ENCODE measurements around the gene SEPTIN11. TPM values are rescaled to one million over a fixed set of nuclear protein-coding genes. Genes with fewer than 3 reads are reported as not detected.

The SEPTIN11 gene
- total RNA-seq, 1 donor from 2014 or later: 22.4 TPM

DNA sequence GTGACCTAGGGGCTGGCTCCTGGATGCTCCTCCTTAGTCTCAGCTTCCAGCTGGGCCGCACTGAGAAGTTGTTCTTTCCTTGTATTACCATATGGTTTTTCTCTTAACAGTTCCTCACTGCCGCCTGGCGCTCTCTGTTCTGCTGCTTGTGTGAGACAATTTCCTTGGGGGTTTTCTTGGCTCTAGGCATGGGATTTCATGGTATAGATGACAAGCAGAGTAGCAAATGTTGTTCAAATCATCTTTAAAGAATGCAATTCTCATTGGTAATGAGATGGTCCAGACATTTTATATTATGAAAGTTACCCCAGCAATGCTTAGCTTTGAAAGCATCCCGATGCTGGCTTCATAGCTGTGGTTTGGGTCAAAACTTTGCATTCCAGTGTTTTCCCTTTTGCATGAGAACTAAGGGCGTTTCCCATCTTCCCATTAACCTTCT is 37.6 kb downstream of the SEPTIN11 start:
- intact Hi-C loops (cut with micrococcal nuclease): no loop called here
- CTCF ChIA-PET: no interaction called here

DNA sequence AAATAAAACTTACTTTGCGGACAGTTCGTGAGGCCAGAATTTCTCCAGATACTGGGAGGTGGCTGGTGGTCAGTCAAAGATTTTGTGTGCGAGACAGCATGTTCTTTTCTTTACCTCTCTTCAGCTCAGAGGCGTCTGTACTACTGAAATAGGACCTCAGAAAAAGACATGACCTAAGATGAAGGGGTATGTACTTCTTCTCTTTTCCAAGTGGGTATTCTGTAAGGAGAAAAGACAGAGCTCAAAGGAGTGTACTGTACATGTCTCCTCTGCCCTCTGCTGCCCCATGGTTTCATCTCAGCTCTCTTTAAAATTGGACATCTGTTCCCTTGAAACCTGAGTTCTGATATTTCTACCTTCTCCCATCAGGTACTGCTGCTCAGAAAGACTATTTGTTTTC is 38.1 kb downstream of the SEPTIN11 start:
- ChIA-PET CTCF (no interaction called here), POLR2A (no interaction called here)
- TF ChIP-seq, protein P1, sequence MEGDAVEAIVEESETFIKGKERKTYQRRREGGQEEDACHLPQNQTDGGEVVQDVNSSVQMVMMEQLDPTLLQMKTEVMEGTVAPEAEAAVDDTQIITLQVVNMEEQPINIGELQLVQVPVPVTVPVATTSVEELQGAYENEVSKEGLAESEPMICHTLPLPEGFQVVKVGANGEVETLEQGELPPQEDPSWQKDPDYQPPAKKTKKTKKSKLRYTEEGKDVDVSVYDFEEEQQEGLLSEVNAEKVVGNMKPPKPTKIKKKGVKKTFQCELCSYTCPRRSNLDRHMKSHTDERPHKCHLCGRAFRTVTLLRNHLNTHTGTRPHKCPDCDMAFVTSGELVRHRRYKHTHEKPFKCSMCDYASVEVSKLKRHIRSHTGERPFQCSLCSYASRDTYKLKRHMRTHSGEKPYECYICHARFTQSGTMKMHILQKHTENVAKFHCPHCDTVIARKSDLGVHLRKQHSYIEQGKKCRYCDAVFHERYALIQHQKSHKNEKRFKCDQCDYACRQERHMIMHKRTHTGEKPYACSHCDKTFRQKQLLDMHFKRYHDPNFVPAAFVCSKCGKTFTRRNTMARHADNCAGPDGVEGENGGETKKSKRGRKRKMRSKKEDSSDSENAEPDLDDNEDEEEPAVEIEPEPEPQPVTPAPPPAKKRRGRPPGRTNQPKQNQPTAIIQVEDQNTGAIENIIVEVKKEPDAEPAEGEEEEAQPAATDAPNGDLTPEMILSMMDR (IDR thresholded peaks at IDR 0.05): no peak
- Mint-ChIP-seq H3K27ac (no peak overlapping the region), H3K36me3 (ENCODE audit: low read depth) (peaks cover 9% of the 10 kb centered on the region), H3K4me1 (peaks cover 7% of the 10 kb centered on the region), H3K4me3 (no peak overlapping the region), H3K27me3 (no peaks in the 10 kb centered on the region), H3K9me3 (peaks cover 7% of the 10 kb centered on the region)
- intact Hi-C loops (cut with micrococcal nuclease): no loop called here
- DNase-seq: no peak
- no peak for ATAC-seq (ENCODE audit: low read depth)

More for the DNA sequence above, 37.6 kb downstream of the SEPTIN11 start:
- Mint-ChIP-seq H3K36me3 (ENCODE audit: low read depth) (peaks cover 9% of the 10 kb centered on the region), H3K4me1 (peaks cover 6% of the 10 kb centered on the region), H3K27ac (no peak overlapping the region), H3K4me3 (no peak overlapping the region), H3K9me3 (peaks cover 7% of the 10 kb centered on the region), H3K27me3 (no peaks in the 10 kb centered on the region)
- POLR2A ChIA-PET: no interaction called here
- ATAC-seq (ENCODE audit: low read depth) (no peak), DNase-seq (no peak)
- TF ChIP-seq, protein P1 (IDR thresholded peaks at IDR 0.05): no peak

DNA sequence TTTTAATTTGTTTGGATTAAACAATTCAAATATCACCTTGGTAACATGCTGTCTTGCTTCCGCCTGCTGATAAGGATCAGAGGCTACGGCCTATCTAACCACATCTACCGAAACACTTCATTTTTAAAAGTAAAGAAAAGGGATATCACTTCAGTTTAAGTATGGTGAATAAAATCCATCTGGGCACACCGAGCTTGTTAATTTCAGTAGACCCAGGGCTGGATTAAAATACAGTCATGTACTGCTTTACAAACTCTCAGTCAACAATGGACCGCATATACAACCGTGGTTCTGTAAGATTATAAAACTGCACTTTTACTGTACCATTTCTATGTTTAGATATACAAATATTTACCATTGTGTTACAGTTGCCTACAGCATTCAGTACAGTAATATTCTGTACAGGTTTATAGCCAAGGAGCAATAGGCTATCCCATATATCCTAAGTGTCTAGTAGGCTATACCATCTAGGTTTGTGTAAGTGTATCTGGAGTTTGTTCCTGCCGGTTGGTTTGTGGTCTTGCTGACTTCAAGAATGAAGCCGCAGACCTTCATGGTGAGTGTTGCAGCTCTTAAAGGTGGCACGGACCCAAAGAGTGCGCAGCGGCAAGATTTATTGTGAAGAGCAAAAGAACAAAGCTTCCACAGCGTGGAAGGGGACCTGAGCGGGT is 40.0 kb downstream of the SEPTIN11 start:
- DNase-seq: no peak
- peaks cover 9% of the 10 kb centered on the region for H3K36me3 Mint-ChIP-seq (ENCODE audit: low read depth)
- H3K27ac Mint-ChIP-seq: no peak overlapping the region

DNA sequence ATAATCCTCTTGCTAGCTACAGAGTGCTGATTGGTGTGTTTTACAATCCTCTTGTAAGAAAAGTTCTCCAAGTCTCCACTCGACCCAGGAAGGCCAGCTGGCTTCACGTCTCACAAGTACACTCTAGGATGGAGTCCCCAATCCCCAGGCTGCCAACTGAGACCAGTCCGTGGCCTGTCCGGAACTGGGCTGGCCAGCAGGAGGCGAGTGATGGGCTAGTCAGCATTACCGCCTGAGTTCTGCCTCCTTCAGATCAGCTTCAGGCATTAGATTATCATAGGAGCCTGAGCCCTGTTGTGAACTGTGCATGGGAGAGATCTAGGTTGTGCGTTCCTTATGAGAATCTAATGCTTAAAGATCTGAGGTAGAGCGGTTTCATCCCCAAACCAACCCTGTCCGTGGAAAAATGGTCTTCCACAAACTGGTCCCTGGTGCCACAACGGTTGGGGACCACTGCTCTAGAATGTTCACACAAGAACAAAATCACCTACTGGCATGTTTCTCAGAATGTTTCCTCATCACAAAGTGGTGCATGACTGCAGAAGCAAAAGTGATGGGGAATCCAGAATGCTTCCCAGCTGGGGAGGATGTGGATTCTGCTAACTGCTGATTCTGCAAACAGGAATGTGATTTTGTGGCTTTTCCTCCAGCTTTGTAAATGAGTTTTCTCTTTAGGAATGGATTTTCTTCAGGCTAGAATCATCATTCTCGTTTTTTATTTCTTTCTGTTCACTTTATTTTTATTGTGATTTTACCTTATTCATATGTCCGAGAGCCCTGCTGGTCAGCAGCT is 40.9 kb downstream of the SEPTIN11 start:
- no peak overlapping the region for H3K4me3 Mint-ChIP-seq
- CTCF ChIA-PET: no interaction called here
- TF ChIP-seq, protein P1 (IDR thresholded peaks at IDR 0.05): no peak
- H3K4me1 Mint-ChIP-seq: peaks cover 12% of the 10 kb centered on the region
- intact Hi-C loops (cut with micrococcal nuclease): no loop called here
- ATAC-seq (ENCODE audit: low read depth) (no peak), DNase-seq (no peak)
- no peaks in the 10 kb centered on the region for H3K27me3 Mint-ChIP-seq
- peaks cover 9% of the 10 kb centered on the region for H3K36me3 Mint-ChIP-seq (ENCODE audit: low read depth)
- peaks cover 7% of the 10 kb centered on the region for H3K9me3 Mint-ChIP-seq
- no peak overlapping the region for H3K27ac Mint-ChIP-seq
- POLR2A ChIA-PET: no interaction called here

More for the DNA sequence above, 40.0 kb downstream of the SEPTIN11 start:
- ChIA-PET CTCF (no interaction called here), POLR2A (no interaction called here)
- Mint-ChIP-seq H3K27me3 (no peaks in the 10 kb centered on the region), H3K9me3 (peaks cover 7% of the 10 kb centered on the region), H3K4me3 (no peak overlapping the region), H3K4me1 (peaks cover 13% of the 10 kb centered on the region)
- TF ChIP-seq, protein P1 (IDR thresholded peaks at IDR 0.05): no peak
- ATAC-seq (ENCODE audit: low read depth): no peak
- intact Hi-C loops (cut with micrococcal nuclease): no loop called here

DNA sequence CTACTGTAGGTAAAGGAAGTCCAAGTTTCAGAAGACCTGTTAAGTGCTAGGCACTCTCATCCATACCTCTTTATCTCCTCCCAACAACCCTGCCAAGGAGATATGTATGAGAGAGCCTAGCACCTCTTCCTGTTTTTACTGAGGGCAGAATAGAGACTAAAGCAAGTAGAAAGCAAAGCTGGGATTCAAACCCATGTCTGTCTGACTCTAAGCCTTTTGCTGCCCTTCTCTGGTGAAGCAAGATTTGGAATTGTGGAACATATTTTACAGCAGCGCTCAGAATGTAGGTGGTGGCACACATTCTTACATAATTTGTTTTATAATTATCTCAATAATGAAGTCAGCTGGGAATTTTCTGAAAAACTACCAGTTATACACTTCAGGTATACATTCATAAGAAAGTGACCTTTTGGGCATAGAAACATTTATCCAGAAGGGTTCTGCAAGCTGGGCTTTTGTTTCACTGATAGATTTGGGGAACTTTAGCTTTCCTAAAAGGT is 41.7 kb downstream of the SEPTIN11 start:
- Mint-ChIP-seq H3K4me1 (peaks cover 12% of the 10 kb centered on the region), H3K9me3 (peaks cover 7% of the 10 kb centered on the region), H3K27ac (no peak overlapping the region), H3K27me3 (no peaks in the 10 kb centered on the region), H3K4me3 (no peak overlapping the region), H3K36me3 (ENCODE audit: low read depth) (peaks cover 9% of the 10 kb centered on the region)
- POLR2A ChIA-PET: no interaction called here
- intact Hi-C loops (cut with micrococcal nuclease): no loop called here
- ATAC-seq (ENCODE audit: low read depth): no peak
- DNase-seq: no peak
- TF ChIP-seq, protein P1 (IDR thresholded peaks at IDR 0.05): no peak
- CTCF ChIA-PET: no interaction called here

All from activated B cell treated with CpG ODN at 0.5 μM for 24 hours (primary cell).